COLO668 (cell line): ENCODE data around the gene CA11.

Source experiments
- DNase-seq: peaks from one replicate; lab custom pipeline; 2025; ENCODE audit not compliant: unreplicated experiment; lab: John Stamatoyannopoulos, UW

The CA11 gene

DNA sequence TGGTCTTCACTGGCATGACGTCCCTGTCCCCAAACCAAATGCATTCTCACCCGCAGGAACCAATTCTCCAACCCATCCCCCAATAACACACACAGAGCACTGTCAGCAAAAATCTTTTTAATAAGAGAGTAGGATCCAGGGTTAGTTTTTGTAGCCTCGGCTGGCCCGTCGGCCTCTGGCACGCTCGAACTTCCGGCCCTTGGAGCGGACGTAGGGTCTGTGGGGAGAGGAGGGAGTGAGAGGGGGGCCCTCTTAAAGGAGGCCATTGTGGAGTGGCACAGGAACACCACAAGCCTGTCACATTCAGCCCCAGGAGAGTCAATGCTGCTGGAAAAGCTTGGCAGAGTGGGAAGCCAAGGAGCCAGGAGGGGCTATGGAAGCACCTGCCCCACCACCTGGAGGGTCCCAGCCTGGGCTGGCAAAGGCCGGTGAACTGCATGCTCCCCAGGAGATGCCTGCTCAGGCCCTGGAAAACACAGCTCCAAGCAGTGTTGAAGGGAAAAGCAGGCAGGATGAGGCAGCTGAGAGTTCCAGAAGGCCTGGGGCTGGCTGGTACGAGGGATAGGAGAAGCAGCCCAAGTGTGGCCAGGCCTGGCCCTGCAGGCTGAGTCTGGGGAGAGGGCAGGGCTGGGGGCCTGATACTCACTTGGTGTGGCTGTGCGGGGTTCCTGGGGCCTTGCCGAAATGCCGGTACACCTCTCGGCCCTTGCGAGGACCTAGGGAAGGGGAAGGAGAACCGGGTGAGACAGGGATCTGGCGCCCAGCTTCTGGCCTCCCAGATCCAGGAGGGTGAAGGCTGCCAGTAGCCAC is 30.6 kb downstream of the CA11 start:
- no peak for DNase-seq

DNA sequence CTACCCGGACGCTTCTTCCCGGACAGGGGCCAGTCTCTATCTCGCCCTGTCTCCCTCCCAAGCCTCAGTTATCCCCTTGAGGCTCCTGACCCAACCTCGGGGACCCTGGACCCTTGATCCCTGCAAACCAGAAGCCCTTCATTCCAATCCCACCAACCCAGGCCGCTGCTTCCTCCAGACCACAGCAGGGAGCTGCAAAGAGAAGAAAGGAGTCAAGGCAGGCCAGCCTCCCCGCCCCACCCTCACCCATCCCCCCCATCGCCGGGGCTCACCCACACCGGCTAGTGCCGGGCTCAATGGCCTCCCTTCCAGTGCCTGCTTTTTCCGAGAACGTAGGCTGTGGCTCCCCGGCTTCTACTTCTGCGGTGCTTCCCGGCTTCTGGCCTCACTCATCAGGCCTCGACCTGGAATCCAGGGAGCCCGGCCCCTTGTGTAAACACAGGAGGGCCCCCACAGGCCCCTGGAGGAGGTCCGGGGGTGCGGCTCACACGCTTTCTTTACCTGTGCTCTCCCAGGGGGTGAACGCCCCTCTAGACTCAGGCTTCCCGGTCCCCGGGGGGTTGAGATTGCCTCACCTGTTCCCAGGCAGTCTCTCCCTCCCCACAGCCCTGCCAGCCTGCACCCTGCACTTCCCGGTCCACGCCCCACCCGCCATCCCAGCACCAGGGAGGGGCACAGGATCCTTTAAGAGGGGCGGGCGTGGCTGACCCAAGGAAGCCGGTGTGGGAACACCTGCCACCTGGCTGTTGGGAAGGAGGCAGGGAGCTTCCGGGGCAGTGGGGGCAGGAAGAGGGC is 31.4 kb downstream of the CA11 start, which contains the start of gene FAM83E:
Gene FAM83E (minus strand): TSS at position 641 of the 795 bp plus-strand sequence. CDS start 1,704 bp downstream, outside the sequence.
- DNase-seq, result peak; percentile 92

DNA sequence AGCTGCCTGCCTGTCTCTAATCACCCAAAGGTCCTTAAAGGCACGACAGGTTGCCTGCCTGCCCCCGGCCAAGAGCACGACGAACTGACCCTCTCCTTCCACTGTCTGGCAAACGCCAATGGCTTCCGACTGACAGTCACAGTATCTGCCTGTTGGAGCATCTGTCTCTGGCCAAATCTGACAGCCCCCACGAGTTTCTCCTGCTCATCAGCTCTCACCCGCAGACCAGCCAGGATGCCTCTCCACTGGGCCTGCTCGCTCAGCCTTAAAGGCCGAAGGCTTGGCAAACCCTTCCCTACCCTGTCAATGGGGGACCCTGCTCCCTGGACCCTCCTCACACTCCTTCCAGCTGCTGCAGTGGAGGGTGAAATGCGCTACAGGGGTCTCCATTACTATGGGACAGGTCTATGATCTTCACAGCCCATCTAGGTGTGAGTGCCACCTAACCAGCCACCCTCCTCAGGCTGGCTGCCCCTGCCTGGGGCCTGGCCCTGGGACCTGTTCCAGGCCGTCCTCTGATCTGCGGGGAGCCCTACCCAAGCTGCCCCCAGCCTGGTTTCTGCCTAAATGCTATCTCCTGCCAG is 32.0 kb downstream of the CA11 start:
- no peak for DNase-seq

DNA sequence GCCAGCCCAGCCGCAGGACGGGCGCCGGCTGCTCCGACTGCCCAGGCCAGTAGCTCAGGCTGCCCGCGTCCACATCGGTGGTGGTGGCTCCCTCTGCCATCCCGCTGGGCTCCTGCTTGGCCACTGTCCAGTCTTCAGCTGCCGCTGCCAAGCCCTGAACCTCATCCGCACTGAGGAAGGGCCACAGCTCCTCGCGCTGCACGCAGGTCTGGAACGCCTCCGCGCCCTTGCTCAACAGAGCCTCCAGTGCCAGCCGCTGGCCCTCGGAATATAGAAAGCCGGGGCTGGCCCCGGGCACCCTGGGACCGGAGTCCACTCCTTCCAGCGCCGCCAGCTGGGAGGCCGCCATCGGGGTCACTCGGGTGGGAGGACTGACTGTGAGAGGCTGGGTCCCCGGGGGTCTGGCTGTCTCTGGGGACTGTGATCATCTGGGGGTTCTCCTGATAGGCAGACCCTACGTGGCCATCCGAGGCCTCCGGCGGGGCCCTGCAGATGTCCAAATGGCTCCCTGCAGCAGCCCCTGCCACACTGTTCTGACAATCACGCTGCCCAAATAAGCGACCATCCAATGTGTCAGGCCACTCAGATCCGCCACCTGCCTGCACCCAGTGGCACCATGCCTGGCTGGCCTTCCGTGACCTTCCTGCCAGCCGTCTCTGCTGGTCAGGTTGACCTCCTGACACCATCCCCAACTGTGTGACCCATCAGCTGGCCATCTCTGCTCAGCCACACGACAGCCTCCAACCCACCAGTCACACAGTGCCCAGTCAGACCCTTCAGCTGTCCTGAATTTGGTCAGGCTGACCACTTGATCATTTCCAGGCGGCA is 32.7 kb downstream of the CA11 start:
- DNase-seq, result peak; percentile 16

DNA sequence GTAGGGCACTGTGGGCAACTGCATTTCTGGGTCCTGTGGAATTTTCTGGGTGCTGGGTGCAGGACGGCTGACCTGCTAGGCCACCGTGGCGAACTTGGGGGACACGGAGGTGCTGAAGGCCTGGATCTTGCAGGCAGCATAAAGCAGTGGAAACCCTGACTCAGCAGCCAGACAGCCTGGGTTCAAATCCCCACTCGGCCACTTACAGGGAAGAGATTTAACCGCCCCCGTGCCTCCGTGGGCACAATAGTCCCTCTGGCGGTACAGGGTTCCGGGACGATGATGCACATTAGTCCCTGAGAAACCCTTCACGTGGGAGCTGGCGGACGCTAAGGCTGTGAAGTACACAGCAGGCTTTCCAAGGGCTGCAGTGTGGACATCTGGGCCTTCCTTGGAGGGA is 34.1 kb downstream of the CA11 start:
- DNase-seq, result no peak

DNA sequence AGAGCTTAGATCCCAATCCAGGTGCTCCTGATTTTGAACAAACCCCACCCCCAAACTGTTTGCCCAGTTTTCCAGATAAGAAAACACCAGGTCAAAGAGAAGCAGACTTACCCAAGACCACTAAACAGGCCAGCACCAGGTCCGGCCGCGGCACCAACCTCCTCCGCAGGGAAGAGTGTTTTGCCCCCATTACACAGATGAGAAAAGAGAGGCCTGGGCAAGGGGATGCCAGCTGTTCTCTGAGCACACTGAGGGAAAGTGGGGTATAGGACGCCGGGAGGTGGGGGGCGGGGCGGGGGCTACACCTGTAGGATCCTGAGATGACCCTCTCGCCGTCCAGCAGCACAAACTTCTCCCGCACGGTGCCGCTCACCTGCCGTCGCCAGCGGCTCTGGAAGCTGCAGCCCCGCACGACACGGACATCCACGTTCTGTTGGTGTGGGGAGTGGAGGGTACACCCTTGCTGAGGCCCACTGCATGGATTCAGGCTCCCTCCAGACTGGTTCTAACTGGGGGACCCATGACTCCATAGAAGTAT is 36.3 kb downstream of the CA11 start:
- DNase-seq, result no peak

DNA sequence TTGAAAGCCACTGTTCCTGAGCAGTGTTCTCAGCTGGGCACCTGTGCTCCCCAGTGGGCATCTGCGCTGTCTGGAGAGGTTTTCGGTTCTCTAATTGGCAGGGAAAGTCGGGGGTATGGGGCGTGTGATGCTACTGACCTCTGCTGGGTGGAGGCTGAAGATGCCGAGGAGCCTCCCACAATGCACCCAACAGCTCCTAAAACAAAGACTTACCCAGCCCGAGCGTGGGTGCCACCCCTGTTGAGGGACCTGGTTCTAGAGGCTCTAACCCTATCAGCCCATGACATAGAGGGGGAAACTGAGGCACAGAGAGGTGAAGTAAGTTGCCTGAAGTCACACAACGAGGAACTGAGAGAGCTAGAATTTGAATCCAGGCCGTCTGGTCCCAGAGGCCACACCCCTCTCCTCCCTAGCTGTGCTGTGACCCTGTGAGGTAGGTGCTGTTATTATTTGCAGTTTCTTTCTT is 37.2 kb downstream of the CA11 start:
- DNase-seq, result peak; percentile 66

DNA sequence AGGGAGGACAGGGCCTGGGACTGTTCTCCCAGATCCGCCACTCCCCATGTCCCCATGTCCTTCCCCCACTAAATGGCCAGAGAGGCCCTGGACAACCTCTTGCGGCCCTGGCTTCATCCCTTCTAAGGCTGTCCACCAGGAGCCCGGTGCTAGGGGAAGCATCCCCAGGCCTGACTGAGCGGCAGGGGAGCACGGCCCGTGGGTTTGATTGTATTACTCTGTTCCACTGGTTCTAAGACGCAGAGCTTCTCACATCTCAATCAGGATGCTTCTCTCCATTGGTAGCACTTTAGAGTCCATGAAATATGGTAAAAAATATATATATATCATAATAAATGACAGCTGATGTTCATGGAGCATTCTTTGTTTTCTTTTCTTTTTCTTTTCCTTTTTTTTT is 38.6 kb downstream of the CA11 start:
- no peak for DNase-seq

DNA sequence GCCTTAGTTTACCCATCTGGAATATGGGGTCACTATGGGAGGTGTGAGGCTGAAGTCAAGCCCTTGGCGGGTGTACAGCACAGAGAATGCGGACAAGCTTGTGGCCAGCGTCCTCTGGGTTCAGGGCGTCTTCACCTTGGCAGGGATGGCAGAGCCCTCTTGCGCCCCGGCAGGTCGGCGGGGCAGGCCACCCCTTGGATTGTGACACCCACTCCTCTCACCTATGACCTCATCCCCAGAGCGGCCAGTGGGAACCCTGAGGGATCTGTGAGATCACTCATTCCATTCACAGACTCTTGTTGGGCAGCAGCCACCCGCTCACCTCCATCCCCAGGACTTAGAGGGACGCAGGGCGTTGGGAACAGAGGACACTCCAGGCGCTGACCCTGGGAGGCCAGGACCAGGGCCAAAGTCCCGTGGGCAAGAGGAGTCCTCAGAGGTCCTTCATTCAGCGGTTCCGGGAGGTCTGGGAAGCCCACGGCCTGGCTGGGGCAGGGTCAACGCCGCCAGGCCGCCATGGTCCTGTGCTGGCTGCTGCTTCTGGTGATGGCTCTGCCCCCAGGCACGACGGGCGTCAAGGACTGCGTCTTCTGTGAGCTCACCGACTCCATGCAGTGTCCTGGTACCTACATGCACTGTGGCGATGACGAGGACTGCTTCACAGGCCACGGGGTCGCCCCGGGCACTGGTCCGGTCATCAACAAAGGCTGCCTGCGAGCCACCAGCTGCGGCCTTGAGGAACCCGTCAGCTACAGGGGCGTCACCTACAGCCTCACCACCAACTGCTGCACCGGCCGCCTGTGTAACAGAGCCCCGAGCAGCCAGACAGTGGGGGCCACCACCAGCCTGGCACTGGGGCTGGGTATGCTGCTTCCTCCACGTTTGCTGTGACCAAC is 39.3 kb downstream of the CA11 start, which contains the start of gene SPACA4:
Gene SPACA4 (plus strand): TSS at position 280 of the 896 bp plus-strand sequence. CDS start 237 bp downstream, at position 517.
- no peak for DNase-seq

DNA sequence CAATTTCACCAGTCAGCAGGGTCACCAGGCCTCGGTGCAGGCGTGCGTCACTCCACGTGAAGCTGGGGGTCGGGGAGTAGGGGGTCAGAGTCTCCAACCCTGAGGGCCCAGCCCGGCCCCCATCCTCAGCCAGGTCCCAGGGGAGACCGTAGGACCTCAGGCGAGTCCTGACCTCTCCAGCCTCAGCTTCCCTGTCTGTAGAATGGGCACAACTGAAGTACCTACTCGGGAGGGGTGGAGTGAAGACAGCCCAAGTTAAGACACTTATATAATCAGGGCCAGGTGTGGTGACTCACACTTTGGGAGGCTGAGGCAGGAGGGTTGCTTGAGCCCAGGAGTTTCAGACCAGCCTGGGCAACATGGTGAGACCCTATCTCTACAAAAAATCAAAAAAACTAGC is 42.1 kb downstream of the CA11 start:
- no peak for DNase-seq

DNA sequence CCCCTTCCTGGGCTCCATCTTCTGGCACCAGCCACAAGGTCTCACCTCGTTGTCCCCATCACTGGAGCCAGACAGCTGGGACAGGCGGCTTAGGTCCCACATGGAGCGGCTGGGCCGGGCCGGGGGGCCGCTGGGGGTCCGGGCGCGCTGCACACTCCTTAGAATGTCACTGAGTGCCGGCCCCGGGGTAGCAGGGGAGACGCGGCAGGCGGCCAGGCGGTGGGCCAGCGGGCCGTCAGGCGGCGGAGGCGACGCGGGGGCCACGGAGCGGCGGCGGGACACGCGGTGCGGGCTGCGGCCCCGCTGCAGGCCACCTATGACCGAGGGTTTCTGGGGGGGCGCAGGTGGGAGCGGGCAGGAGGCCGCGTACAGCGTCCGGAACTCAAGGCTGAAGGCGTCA is 42.5 kb downstream of the CA11 start:
- DNase-seq, result no peak

DNA sequence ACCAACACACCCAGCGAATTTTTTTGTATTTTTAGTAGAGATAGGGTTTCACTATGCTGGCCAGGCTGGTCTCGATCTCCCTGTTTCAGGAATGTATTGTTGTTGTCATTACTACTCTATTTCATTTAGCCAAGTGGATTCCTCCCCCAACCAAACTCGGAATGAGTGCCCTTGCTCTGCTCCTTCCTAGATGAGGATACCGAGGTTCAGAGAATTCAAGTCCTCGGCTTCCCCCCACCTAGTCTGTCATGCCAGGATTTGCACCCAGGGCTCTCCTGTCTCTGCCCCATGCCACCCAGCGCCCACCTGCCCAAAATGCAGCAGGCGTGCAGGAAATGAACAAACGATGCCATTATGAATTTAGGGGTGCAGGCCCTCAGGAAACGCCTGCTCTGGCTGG is 43.0 kb downstream of the CA11 start:
- peak; percentile 11 for DNase-seq

DNA sequence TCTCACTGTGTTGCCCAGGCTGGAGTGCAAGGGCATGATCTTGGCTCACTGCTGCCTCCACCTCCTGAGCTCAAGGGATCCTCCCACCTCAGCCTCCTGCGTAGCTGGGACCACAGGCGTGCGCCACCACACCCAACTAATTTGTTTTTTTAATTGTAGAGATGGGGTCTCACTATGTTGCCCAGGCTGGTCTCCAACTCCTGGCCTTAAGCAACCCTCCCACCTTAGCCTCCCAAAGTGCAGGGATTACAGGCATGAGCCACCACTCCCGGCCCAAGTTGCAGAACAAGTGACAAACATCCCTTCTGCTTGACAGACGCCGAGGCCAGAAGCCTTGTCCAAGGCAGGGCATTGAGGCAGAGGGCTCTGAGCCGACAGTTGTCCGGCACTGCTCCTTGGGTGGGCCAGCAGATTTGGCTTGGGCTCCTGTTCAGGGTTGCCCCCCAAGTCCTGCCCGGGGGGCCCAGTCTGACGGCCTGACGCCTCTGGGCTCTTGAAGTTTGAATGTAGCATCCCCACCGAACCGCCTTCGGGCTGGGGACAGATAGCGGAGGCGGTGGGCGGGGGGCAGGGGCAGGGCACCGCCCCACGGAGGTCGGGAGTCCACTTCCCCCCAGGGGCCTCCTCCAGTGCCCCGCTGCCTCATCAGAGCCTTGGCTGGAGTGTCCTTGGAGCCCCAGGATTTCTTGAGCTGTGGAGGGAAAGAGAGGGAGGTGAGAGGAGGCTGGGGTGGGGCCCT is 45.1 kb downstream of the CA11 start:
- no peak for DNase-seq

DNA sequence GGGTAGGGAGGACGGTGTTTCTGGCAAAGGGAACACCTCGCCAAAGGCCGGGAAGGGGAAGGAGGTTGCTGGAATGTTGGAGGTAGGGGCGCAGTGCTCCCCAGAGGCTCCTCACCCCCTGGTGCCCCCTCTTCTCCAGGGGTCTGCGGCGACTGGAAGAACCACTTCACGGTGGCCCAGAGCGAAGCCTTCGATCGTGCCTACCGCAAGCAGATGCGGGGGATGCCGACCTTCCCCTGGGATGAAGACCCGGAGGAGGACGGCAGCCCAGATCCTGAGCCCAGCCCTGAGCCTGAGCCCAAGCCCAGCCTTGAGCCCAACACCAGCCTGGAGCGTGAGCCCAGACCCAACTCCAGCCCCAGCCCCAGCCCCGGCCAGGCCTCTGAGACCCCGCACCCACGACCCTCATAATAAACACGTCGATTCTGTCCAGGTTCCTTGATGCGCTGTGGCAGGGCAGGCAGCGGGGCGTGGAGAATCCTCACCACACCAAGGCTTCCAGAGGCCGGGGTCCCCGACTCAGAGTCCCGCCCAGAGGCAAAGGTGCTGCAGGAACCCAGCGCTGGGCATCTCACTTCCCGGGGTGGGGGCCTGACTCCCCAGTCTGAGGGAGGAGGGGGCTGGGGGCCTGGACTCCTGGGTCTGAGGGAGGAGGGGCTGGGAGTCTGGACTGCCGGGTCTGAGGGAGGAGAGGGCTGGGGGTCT is 46.8 kb downstream of the CA11 start:
- DNase-seq, result no peak

DNA sequence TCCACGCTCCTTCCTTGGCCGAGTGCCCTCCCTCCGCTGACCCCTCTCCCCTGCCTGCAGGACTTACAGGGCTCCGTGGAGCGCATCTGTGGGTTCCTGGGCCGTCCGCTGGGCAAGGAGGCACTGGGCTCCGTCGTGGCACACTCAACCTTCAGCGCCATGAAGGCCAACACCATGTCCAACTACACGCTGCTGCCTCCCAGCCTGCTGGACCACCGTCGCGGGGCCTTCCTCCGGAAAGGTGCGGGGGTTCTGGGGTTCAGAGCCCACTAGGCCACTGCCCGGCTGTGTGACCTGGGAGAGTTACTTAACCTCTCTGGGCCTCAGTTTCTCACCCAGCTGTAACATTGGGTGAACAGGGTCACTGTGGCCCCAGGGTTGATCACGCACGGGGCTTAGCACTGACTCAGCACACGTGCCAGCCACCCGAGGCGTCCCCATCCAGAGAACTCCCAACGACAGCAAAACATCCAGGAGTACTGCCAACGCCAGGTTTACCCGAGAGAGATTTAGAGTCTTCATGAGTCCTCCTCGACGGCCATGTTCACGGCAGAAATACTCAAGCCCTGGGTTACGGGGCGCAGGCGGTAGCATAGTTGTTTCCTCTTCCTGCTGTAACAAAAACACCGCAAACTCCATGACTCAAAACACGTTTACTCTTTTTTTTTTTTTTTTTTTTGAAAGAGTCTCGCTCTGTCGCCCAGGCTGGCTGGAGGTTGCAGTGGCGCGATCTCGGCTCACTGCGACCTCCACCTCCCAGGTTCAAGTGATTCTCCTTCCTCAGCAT is 49.1 kb downstream of the CA11 start:
- no peak for DNase-seq

DNA sequence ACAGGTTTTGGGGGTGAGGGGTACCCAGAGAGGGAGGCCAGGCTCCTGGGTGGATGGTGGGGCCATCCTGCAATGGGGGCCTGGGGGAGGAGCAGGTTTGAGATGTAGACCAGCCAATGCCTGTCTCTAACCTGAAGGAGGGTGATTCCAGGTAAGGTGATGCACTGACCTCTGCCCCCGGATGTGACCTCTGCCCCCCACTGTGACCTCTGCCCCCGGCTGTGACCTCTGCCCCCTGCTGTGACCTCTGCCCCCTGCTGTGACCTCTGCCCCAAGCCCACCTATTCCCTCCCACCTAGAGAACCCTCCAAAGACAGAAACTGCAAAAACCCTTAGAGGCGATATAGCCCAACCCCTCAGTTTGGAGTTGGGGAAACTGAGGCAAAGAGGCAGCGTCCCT is 49.8 kb downstream of the CA11 start:
- no peak for DNase-seq

DNA sequence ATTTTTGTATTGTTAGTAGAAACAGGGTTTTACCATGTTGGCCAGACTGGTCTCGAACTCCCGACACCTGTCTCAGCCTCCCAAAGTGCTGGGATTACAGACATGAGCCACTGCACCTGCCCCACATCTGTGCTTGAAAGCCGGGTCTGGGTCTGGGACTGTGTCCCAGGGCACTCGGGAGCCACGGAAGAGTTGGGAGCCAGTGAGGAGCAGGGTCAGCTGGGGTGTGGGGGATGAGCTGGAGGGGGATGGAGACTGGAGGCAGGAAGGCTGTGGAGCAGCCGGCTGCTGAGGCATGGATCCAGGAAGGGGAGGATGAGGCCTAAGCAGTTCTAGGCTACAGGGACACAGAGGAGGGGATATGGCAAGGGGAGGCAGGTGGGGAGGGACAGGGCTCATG is 50.2 kb downstream of the CA11 start:
- DNase-seq, result no peak
